GM18873 (cell line): Measurements from ENCODE around the gene IGLON5.

Source experiments
- ATAC-seq: cut with Tn5 transposase; IDR thresholded peaks from one replicate; pipeline ENCODE4 v1.9.1; 2021; ENCODE audit warnings: mild to moderate bottlenecking, moderate library complexity, moderate number of reproducible peaks; ENCODE audit not compliant: unreplicated experiment, low FRiP score

IGLON5 gene

GRCh38 chr19:51311351-51312257, at the start of gene IGLON5:
TSS of gene IGLON5 (plus strand) at chr19:51311644. CDS start at chr19:51311848, 204 bp downstream.
- ATAC-seq, result no peak

DNA sequence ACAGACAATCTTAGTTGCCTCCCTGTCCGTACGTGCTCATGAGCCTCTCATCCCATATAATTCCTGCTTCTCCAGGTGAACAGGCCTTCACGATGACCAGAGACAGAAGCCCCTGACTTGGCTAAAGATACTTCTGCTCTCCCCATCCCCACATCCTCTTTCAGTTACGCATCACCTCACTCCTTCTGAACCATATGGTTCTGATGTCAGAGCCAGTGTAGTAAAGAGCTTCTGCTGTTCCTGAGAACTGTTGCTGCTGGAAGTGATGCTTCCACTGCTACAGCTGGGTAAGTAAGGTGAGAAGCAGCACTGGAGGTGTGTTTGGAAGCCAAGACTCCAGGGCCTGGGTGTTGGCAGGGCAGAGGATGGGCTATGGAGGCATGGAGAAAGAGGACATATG, 47.6 kb upstream of the IGLON5 start:
- no peak for ATAC-seq

DNA sequence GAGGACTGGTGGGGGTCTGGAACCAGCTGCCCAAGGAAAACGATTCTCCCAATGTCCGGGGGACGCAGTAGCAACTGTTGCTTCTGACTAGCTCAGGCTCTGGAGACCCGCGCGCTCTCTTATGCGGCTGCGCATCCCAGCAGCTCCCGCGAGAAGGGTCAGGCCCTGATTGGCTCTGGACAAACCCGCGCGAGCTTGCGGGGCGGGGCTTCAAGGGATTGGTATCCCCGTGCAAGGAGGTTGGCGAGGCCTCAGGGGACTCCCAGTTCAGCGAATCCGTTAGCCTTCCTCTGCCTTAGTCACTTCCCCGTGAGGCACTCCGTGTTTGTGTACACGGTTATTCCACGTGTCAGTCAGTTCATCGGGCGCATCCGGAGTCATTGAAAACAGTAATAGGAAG, 40.4 kb upstream of the IGLON5 start:
- ATAC-seq, result no peak

GRCh38 chr19:51272183-51272810, 39.1 kb upstream of the IGLON5 start:
- no peak for ATAC-seq

DNA sequence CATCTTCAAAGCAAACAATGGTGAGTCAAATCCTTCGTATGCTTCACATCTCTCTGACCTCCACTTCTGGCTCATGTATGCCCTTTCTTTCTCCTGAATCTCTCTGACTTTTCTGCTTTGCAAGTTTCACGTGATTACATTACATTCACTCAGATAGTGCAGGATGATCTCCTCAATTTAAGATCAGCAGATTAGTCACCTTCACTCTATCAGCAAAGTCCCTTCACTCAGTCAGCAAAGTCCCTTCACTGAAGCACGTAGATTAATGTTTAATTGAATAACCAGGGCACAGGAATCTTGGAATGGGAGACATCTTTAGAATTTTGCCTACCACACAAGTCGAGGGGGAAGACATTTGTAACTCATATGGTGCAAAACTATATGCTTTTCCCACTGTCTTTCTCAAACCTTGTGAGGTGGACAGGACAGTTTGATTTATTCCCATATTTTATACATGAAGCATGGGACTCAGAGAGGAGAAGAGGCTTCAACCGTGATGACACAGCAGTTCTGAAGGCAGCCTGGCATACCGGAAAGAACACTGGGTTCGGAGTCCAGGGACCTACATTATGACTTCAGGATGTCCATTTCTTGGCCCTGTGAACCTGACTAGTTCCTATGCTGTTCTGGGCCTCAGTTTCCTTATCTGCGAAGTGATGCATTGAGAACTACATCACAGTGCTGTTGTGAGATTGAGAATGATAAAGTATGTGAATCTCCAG, 37.2 kb upstream of the IGLON5 start:
- ATAC-seq, result no peak

DNA sequence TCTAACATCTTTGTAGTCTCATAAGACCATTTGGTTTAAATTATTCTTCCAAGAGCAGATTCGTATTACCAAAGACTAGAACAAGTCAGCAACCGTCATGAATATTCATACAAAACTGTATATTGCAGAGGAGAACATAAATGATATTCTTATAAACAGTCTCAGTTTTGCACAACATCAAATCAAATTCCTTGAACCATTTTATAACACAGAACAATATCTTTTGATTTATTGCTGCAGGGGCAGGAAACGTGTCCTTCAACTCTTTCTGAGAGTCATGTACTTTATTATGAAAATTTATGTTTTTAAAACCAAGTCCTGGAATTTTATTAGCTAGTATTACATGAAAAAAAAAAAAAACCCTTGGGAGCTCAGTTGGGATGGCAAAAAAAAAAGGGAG, 34.3 kb upstream of the IGLON5 start:
- ATAC-seq, result no peak

GRCh38 chr19:51282335-51282734, 29.1 kb upstream of the IGLON5 start:
- ATAC-seq, result no peak

GRCh38 chr19:51285682-51286081, 25.8 kb upstream of the IGLON5 start:
- ATAC-seq, result no peak

DNA sequence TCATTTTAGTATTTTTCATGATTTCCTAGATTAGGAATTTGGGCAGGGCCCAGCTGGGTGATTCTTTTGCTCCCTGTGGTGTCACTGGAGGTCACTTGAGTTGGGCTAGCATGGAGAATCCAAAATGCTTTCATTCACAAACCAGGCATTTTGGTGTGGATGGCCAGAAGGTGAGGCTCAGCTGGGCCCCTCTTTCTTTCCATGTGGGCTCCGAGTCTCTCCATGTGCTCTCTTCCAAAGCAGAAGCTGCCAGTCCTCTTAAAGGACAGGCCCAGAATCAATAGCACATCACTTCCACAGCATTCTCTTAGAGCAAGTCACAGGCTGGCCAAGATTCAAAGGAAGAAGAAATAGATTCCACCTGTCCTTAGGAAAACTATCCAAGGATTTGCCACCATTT, 21.8 kb upstream of the IGLON5 start:
- no peak for ATAC-seq

DNA sequence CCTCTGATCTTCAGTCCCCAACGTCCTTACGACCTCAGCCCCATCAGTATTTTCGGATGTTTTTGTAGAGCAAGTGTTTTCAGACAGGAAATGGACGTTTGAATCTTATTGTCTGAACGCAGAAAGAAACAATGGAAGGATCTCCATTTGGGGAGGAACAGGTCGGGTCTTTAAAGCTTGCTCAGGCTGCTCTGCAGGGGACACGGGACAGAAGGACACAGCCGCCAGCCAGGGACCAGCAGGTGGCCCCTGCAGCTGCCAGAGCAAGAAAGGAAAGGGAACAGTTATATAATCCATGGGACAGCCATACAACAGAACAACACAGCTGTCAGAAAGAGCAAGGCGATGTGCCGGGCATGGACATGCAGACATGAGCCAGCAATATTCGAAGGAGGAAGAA, 18.5 kb upstream of the IGLON5 start:
- no peak for ATAC-seq

DNA sequence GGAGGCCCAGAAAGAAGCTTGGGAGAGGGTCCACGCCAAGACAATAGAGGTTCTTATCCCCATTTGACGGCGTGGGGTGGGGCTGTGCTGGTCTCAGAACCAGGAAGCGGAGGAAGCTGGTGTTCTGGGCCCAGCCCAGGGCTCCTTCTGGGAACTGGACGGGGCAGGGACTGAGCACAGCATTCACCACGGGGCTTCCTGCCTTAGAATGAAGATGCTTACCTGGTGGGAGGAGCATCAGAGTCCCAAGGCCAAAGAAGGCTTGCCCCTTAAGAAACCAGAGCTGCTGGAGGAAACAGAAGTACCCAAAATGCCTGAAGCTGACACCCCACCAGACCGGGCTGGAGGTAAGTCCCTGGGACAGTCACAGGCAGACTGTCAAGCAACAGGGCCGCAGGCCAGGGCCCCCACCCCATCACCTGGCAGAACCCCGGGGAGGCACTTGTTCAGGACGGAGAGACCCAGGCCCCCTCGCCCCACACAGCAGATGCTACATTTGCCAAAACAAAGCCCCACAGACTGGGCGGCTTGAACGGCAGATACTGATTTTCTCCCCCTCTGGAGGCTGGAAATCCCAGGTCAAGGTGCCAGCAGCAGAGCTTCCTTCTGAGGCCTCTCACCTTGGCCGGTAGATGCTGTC, 17.8 kb upstream of the IGLON5 start:
- no peak for ATAC-seq

DNA sequence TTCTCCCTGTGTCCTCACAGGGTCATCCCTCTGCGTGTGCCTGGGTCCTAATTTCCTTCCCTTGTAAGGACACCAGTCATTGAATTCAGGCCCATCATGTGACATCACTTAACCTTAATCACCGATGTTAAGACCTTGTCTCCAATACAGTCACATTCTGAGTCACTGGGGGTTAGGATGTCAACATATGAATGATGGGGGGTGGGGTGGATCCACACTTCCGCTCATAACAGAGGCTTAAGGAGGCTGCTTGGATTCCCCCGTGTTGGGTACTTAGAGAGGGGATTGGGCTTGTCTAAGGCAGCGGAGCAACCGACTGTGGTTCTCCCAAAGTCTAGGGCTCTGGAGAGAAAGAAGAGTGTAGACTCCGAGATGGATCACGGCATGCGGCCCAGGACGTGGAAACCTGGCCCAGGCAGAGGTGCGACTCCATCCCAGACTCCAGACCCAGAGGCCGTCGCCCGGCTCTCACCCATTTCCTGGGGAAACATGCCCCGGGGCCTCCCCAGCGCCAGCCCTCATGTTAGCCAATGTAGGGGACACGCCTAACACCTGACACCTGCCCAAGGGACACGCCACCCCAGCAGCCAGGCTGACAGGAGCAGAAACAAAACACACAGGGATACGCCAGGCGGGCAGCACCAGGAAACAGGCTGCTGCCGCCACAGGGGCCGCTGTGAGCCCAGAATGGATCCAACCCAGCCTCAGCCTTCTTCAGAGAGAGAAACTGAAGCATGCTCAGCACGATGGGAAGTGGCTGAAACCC, 17.1 kb upstream of the IGLON5 start:
- ATAC-seq, result no peak

DNA sequence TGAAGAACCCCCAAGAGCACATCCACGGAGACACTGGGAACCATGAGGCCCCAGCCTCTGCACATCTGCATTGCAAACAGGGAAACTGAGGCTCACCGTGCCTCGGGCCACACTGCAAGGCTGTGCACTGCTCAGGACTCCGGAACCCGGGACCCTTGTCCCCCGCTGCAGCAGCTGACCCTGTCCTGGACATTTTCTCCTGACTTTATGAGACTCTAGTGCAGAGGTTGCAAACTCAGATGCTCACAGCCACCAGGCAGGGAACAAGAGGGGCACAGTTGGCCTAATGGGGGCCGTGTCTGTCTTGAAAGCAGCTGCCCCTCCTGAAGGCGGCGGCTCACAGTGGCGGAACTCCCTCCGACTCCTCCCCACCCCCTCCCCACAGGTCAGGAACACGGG, 16.5 kb upstream of the IGLON5 start:
- ATAC-seq, result no peak

- ATAC-seq, result no peak
Measured at GRCh38 chr19:51295382-51296126, 15.9 kb upstream of the IGLON5 start.

DNA sequence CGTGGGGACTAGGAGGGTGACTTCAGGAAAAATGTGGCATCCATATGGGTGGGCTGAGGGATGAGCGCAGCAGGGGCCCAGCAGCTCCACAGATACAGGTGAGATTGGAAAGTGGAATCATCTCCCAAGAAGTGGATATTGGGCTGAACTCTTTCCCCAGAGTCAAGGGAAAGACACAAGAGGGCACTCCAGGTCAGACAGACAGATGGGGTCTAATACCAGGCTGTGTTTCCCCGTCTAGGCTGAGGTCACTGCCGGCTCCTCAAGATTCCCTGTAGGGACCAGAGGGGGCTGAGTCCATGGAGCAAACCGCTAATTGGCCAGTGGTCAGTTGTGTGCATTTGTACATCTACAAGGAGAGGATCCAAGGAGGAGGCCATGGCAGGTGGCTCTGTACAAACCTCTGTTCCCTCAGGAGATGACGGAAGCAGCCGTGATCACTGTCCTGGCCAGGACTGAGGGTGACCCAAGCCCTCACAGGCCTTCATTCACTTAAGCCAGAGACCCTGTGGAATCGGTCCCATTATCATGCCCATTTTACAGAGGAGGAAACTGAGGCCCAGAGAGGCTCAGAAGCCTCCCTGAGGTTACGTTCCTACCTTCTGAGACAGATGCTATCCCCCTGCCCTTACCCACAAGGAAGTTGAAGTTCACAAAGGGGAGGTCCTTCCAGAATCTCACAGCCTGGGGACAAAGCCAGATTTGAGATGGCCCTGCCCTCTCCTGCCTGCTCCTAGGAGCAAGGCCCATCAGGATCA, 14.9 kb upstream of the IGLON5 start:
- no peak for ATAC-seq

- ATAC-seq, result no peak
Measured at GRCh38 chr19:51297406-51297805, 14.0 kb upstream of the IGLON5 start.

GRCh38 chr19:51301266-51301665, 10.2 kb upstream of the IGLON5 start:
- no peak for ATAC-seq

- ATAC-seq, result no peak
Measured at GRCh38 chr19:51305479-51305878, 6.0 kb upstream of the IGLON5 start.

DNA sequence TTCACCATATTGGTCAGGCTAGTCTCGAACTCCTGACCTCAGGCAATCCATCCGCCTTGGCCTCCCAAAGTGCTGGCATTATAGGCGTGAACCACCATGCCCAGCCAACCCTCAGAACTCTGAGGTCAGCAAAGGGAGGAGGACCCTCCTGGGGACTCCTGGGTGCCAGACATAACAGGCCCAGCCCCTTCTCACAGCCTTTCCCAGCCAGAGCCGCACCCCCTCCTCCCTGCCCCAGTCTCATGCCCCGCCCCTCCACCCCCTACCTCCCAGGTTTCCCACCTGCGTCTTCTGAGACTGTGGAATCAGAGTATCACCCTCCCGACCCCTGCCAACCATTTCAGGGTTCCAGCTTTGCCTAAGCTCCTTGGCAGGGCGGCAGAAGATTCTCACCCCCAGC, 5.2 kb downstream of the IGLON5 start:
- ATAC-seq, result no peak
